Islet of Langerhans (tissue), 1 donor: ENCODE data around the gene SPAG6.
"Not testable (repeated sequence)": the region's sequence is repeated elsewhere in the genome, so short reads cannot be mapped to it uniquely, and the experiment has no call there.

Experiments
- FAIRE-seq: peaks from one replicate; lab custom pipeline; 2011; peaks lifted over from hg19 to GRCh38; lab: Jason Lieb, UNC

Gene SPAG6

GRCh38 chr10:22345301-22346095 is at the start of gene SPAG6:
TSS of gene SPAG6 (plus strand) at chr10:22345496. CDS start at chr10:22345612, 116 bp downstream.
- no peak for FAIRE-seq

- FAIRE-seq = no peak
Observed at GRCh38 chr10:22301193-22301592, 44.1 kb upstream of the SPAG6 start.

- FAIRE-seq = no peak
Observed at GRCh38 chr10:22303461-22303860, 41.8 kb upstream of the SPAG6 start.

- FAIRE-seq = no peak
Observed at GRCh38 chr10:22305721-22306120, 39.6 kb upstream of the SPAG6 start.

- peak; percentile 83 for FAIRE-seq
Observed at GRCh38 chr10:22308390-22308789, 36.9 kb upstream of the SPAG6 start.

- FAIRE-seq = peak; percentile 47
Observed at GRCh38 chr10:22309180-22310000, 35.9 kb upstream of the SPAG6 start.

- not testable (repeated sequence) for FAIRE-seq
Observed at GRCh38 chr10:22310012-22310411, 35.3 kb upstream of the SPAG6 start.

GRCh38 chr10:22310928-22311327 is 34.4 kb upstream of the SPAG6 start:
- FAIRE-seq = no peak

- no peak for FAIRE-seq
Observed at GRCh38 chr10:22314852-22315251, 30.4 kb upstream of the SPAG6 start.

GRCh38 chr10:22315455-22316285 is 29.6 kb upstream of the SPAG6 start:
- no peak for FAIRE-seq

GRCh38 chr10:22316286-22317075 is 28.8 kb upstream of the SPAG6 start, which contains the start of gene COMMD3:
TSS of gene COMMD3 (plus strand) at chr10:22316388. CDS start at chr10:22316418, 30 bp downstream.
- peak; percentile 9 for FAIRE-seq

- FAIRE-seq = no peak
Observed at GRCh38 chr10:22317076-22317370, 28.3 kb upstream of the SPAG6 start.

- FAIRE-seq = peak; percentile 30
Observed at GRCh38 chr10:22317771-22318565, 27.3 kb upstream of the SPAG6 start.

GRCh38 chr10:22318772-22319171 is 26.5 kb upstream of the SPAG6 start:
- no peak for FAIRE-seq

- peak; percentile 13 for FAIRE-seq
Observed at GRCh38 chr10:22319547-22319979, 25.7 kb upstream of the SPAG6 start.

GRCh38 chr10:22319980-22320558 is 25.2 kb upstream of the SPAG6 start:
- FAIRE-seq = peak; percentile 60

GRCh38 chr10:22320591-22321155 is 24.6 kb upstream of the SPAG6 start, which contains the start of gene BMI1:
TSS of gene BMI1 (plus strand) at chr10:22321099. CDS start at chr10:22326450, 5,351 bp downstream.
- no peak for FAIRE-seq

GRCh38 chr10:22321156-22321923 is 24.0 kb upstream of the SPAG6 start:
- FAIRE-seq = no peak
